GM19240 (cell line): ENCODE data around the gene CEP68.
"Not testable (repeated sequence)": the region's sequence is repeated elsewhere in the genome, so short reads cannot be mapped to it uniquely, and the experiment has no call there.

Source experiments
- DNase-seq: peaks from one replicate; pipeline ENCODE4 v3.0.0; 2011; ENCODE audit warnings: low spot score; ENCODE audit not compliant: insufficient read length

CEP68 gene

DNA sequence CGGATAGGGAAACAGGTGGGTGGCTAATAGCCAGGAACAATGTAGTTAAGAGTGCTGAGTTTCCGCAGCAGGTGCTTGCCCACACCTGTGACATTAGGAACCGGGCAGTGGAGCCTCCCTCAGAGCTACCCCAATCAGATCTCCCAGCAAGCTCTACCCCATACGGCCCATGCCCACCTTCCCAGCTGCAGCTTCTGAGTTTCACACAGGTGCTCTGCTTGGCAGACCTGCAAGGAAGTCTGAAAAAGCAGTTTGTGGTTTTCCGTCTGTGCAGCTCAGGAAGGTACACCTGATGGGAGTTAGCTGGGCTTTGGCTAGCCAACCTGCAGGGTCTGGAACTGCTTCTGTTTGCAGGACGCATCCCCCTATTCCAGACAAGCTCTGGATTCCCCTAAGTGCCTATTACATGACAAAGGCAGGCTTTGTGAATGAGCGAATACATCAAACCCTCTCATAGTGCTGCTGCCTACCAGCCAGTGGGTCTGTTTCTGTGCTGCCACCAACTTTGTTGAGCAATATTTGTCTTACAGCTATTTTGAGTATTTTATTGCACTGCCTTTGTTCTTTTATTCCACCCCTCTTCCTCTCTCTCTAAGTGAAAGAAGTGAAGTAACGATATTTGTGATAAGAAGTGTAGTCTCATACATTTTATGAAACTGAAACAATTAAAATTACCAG is 24.7 kb upstream of the CEP68 start:
- no peak for DNase-seq

DNA sequence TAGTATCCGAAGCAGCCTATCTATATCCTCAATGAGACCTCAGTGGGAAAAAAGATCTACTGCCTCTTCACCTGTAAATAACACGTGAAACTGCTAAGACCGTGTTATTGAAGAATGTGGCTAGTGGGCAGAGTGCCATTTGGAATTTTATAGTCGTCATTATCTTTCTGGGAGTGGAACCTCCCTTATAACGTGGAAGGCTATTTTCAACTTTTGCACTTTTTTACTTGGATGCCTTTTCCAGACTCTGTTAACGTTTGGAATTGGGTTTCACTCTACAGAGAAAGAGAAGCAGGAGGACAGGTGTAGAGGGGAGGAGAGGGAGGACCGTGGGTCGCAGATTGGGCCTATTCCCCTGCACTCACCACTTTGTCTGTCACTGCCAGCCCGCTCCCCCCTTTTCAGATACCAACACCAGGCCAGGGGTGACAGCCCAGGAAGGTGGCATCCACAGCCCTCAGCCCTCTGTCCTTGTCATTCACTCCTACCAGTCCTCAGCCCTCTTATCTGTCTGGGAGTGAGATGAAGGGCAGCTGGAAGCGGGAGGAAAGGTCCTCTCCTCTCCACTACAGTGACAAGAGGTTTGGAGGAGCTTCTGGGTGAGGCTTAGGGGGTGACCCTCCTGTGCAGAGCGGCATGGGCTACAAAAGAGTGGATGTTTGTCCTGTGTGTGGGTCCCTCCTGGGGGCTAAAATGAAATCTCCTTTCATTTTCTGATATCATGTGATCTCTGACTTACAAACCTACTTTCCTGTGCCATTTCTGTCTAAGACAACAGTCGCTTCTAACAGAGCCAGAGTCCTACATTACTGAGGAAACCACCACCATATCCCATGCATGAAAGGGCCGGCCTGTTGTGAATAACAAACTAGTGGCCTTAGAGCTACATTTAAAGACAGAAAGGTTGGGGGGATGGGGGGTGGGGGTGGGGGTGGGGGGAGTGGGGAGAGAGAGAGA is 23.9 kb upstream of the CEP68 start:
- no peak for DNase-seq

- DNase-seq = no peak
Observed at GRCh38 chr2:65033178-65033577, 23.0 kb upstream of the CEP68 start.

DNA sequence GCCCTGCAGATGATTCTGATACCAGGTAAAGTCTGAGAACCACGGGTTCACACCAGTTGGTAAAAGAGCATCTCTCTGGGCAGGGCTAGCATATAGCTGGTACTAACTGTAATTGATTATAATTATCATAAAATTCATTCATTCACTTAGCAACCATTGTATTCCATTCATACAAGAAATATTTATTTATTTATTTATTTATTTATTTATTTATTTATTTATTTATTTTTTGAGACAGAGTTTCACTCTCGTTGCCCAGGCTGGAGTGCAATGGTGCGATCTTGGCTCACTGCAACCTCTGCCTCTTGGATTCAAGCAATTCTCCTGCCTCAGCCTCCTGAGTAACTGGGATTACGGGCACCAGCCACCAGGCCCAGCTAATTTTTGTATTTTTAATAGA is 22.5 kb upstream of the CEP68 start:
- not testable (repeated sequence) for DNase-seq

DNA sequence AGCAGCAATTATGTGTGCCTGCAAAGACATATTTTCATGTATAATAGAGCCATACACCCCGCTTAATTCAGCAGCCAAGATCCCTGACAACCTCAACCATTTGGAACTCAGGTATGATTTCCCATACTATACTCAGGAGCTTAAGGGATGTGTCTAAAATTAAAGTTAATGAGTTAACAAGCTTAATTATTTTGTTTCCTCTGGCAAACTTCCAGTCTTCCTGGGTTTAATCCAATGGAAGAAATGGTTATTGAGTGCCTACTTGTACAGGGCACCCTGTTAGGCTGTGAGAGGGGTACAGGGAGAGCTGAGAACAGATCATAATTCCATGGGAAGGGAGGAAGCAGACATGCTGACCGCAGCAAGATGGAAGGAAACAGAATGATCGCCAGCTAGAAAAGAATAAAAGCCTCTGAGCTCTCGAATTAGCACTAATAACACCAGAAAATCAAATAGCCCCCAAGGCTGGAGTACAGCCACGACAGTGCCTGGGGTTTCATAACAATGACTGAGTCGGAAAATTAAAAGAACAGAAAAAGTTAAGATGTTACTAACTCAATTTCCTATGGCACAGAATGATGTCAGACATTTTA is 20.8 kb upstream of the CEP68 start:
- DNase-seq = no peak

GRCh38 chr2:65037178-65037577 is 19.0 kb upstream of the CEP68 start:
- no peak for DNase-seq

- DNase-seq = no peak
Observed at GRCh38 chr2:65039640-65040039, 16.6 kb upstream of the CEP68 start.

DNA sequence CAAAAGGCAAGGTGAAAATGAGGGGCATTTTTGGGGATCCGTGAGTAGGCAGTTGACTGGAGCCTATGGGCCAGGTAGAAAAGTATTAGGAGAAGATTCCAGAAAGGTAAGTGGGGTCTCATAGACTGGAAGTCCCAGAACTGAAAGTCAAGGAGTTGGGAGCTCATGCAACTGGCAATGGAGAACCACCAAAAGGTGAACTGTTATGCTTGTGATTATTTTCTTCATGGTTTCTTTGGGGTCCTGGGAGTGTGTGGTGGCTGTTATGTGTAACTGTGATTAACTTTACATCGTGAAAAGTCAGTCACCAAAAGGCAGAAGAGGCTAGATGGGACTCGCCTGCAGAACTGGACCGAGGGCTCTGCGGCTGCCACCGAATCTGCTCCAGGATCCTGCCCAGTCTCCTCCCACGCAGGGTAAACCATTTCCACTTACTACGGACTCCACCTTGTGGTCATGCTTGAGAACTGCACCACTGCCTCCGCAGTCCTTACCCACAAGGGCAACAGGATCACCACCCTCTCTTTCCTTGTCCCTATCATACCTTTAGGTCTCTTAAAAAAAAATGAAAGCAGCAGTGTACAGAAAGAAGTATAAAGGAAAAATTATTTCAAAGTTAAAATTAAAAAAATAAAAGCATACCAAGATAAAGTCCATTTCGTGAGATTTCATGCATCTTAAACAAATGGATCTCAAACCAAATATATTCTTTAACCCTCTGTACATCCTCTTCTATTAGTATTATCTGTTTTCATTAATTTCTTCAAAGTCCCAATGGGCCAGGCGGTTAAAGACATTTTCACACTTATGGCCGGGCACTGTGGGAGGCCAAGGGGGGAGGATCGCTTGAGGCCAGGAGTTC is 15.6 kb upstream of the CEP68 start:
- DNase-seq = no peak

DNA sequence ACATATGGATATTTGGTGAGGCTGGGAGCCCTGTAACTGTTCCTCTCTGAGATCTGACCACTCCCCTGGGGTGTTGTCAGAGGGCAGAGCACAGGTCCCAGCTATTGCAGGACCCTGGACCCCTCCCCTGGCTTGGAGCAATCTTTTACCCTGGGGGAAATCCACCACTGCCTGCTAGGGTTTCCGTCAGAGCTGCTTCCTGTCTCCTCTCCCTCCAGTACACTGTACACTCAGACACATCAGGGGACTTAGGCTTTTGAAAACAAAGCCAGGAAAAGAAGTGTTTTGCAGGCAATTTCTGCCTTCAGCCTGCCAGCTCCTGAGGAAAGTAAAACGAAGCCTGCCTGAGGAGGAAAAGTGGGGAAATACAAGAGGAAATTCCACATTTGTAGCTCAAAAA is 13.2 kb upstream of the CEP68 start:
- no peak for DNase-seq

- DNase-seq = no peak
Observed at GRCh38 chr2:65044097-65044735, 12.0 kb upstream of the CEP68 start.

DNA sequence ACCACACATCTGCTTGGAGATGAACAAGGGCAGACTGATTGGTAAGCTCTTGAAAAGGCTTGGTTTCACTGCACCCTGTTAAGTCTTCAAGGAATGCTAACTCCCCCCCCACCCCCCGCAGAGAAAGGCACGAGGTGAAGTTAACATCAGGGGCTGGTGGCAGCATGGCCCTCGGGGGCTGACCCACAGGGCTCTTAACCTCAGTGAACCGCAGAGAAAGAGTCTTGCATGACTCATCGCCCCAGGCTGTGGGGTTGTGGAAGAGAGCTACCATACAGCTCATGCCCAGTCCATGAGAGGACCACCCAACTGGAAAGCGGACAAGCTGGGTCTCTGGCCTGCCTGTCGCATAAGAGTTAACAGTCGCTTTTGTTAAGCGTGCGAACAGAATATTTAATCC is 10.6 kb upstream of the CEP68 start:
- no peak for DNase-seq

- no peak for DNase-seq
Observed at GRCh38 chr2:65046633-65047407, 9.4 kb upstream of the CEP68 start.

GRCh38 chr2:65049010-65049639 is 7.1 kb upstream of the CEP68 start:
- no peak for DNase-seq

- DNase-seq = no peak
Observed at GRCh38 chr2:65050931-65051330, 5.3 kb upstream of the CEP68 start.

- DNase-seq = peak; percentile 73
Observed at GRCh38 chr2:65053199-65053598, 3.0 kb upstream of the CEP68 start.

DNA sequence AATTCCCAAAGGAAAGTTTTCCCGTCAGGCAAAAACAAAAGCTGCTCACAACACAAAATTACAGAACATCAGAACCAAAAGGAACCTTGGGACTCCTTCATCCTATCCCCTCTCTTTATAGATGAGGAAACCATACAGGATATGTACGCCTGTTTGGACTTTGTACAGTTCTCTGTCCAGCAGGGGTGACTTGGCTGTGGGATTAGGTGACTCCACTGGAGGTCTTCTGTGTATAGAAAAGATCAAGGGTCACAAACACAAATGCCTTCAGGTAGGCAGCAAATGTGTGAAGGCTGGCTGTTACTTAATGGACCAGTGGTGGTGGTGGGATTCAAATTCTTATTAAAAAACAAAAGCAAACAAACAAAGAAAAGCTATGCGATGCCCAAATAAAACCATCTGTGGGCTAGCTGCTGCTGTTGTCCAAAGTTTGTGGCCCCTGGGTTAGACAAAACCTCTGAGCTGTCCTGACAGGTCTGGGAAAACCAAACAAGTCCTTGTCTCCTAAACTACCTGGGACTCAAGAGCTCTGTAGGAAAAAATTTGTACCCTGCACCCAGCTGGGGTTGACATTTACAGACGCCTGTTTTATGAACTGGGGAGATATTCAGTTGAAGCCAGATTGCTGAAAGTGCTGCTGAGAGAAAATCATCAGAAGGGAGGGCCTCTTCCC is 1.3 kb upstream of the CEP68 start:
- DNase-seq = no peak

- no peak for DNase-seq
Observed at GRCh38 chr2:65055422-65056214, 598 bp upstream of the CEP68 start.

GRCh38 chr2:65057054-65057375 is 799 bp downstream of the CEP68 start:
- no peak for DNase-seq
